GM21360 (cell line): ENCODE measurements around the gene MROH9.

ENCODE experiments used
- ATAC-seq: cut with Tn5 transposase; IDR thresholded peaks from one replicate; pipeline ENCODE4 v1.9.1; 2021; ENCODE audit warnings: mild to moderate bottlenecking, moderate library complexity; ENCODE audit not compliant: unreplicated experiment

Gene MROH9

DNA sequence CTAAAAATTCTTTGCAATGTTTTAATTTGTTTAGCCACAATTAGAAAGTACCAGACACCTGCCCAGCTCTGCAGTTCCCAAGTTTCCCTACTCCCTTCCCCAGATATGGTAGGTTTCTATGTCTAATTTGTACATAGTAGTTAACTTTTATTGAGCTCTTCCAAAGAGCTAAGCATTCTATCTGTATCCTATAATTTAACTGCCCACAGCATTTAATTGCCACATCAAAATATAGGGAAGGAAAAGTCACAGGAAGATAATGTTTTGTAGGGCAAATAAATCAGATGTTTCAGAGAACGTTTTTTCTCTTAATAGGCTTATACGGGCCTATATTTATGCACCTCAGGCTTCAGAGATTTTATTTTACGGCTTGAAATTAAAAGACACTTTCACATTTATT is 139.7 kb downstream of the MROH9 start:
- ATAC-seq = no peak

DNA sequence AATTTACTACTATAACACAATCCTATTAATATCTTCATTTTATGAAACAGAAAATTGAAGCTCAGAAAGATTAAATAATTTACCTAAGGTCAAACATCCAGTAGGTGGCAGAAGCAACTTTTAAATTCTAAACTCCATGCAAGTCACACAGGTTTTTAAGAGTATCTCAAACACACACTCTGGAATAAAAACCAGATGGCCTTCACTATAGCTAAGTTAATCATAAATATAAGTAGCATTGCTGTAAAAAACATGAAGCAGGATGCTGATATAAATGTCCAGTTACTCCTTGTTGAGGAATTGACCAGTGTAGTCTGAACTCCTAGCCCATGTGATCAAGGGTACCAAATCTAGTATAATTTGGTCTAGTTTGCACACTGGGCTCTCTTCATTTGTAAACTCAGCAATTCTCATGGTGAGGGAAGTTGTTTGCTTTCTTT is 146.0 kb downstream of the MROH9 start:
- ATAC-seq = no peak

DNA sequence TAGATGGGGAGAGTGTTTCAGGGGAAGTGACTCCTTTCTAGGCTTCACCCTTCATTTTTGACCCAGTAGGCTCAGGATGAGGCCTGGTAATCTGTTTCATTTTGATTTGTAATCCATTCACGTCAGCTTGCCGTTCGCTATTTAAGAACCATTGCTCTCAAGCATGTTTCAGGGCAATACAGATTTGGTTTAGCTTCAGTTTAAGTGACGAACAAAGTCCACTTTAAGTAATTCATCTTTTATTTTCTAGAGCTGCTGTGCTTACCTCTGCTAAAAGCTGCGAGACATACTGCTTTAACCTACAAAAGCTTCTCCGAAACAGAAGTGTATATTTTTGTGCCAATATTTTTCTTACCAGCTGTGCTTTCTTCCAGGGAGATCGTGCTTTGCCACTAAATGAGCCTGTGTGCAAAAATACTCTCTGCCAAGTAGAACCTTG is 146.4 kb downstream of the MROH9 start:
- ATAC-seq = no peak

DNA sequence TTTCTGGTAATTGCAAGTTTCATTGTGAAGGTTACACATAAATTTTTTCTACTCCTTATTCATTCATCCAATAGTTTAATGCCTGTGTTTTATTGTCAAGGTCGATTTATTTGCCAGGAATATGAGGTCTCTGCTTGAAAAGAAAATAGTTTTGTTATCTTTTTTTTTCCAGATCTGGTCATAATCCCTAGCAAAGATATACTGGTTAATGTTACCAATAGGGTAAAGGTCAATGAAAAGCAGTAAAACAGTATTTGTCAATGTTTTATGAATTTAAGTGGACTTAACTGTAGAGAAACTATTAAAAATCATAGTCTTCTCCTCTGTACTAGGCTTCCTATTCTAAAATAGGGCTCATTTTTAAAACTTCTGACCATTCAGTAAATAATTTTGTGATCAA is 147.3 kb downstream of the MROH9 start:
- ATAC-seq = no peak

DNA sequence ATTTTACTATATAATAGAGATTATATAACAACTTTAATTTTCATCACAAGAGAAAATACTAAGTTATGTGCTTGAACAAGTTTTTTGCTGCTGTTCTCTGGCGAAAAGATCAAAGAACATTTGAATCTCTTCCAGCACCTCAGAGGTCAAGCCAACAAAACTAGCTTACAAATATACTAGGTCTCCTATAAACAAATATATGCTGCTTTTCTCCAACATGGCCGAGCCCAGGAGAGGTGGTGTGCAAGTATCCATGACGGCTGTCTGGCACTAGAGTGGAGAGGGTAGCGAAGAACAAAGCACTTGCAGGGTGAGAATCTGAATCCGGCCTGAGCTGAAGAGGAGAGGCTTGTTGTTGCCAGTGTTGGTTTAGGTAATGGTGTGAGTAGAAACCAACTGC is 147.9 kb downstream of the MROH9 start:
- ATAC-seq = no peak

DNA sequence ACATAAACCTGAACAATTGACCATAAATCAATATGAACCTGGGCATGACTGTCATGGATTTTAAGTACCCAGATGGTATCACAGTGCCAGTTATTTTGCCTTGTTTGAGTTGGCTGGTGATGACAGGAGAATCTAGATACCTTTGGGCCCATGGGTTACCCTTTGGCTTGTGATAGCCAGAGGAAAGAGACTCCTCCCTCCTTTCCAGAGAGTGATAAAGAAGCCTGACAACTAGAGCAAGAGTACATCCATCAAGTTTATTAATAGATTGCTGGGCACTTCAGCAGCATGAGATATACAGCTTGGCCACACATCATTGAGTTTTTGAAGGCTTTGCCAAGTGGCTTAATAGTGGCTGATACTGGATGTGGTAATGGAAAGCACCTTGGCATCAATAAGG is 148.8 kb downstream of the MROH9 start:
- no peak for ATAC-seq

DNA sequence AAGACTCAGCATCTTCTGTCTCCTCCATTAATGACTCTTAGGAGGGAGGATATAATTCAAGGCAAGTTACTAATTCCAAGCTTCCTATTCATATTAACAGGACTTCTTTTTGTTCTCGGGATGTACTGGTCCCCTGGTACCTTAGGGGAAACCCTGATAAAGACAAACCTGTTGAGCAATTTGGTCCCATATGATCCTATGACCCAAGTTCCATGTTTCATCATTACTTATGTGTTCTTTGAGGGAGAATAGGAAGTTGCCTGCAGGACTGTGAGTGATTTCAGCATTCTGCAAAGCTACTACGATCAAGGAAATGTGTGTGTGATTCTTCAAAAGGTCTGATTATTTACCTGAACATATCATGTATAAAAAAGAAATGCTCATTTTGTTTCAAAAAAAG is 149.5 kb downstream of the MROH9 start:
- no peak for ATAC-seq

DNA sequence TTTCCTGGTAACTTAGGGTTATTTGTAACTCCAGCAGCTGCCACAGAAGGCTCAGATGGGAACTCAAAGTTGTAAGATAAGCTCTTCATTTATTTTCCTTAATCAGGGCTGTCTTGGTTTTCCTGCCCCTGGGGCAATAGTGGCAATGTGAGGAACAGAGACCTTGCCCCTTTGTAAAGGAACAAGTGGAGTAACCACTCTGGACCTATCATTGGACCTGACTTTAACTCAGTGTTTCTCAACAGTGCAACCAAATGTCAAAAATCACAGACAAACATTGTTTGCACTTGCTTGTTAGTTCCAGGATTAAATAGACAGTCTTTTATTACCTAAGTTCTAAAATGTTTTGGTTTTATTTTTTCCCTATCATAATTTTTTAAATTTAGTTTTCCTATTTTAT is 152.6 kb downstream of the MROH9 start:
- no peak for ATAC-seq

DNA sequence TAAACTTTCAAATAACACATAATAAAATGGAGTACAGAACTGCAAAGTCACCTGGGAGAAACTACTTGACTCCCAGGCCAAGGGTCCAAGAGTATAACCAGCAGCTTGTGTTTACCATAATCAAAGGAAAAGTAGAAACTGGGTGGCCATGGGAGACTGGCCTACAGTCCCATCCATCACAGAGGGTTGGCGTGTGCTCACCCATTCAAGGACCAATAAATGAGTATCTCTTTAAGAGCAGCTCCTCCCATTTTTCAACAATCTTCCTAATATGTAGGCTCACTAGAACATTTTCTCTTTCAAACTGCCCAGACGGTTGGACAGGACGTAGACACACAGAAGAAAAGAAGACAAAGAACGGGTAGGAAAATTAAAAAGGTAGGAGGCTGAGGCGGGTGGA is 155.3 kb downstream of the MROH9 start, which contains the start of gene FMO3:
Gene FMO3, plus strand, starts transcription at position 302 of the 400 bp plus-strand sequence. CDS start 1,754 bp downstream, outside the sequence.
- no peak for ATAC-seq

DNA sequence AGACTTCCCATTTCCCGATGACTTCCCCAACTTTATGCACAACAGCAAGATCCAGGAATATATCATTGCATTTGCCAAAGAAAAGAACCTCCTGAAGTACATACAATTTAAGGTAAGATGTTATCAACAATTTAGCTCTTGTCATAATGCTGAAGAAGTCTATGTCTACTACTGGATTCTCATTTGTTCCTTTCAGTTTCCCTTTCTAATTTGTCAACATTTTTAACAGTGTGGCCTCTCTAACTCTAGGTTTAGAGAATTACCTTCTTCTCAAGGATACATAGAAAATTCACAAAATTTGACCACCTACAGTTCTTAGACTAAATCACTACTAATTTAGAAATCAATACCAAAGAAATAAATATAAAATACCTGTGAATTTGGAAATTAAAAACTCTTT is 168.5 kb downstream of the MROH9 start:
- ATAC-seq = no peak

DNA sequence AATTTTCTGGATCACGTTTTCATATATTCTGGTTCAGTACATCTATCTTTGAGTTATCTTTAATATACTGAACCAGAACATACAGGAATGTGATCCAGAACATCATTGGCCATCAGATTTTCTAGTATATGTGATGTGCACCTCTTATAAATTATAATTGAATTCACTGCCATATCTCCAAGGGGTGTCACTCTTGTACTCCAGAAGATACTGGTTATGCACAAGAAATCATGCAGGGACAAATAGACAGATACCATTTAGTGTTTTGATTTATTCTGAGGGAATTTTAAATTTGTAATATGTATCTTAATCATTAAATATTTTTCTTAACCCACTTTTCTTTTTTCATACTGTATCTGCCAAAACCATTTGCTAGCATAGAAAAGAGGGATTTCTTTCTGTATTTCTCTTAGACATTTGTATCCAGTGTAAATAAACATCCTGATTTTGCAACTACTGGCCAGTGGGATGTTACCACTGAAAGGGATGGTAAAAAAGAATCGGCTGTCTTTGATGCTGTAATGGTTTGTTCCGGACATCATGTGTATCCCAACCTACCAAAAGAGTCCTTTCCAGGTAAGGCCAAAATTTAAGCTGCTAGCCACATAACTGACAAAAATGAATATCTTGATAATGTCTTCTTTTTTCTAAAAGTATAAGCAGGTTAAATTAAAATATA is 172.1 kb downstream of the MROH9 start:
- no peak for ATAC-seq

DNA sequence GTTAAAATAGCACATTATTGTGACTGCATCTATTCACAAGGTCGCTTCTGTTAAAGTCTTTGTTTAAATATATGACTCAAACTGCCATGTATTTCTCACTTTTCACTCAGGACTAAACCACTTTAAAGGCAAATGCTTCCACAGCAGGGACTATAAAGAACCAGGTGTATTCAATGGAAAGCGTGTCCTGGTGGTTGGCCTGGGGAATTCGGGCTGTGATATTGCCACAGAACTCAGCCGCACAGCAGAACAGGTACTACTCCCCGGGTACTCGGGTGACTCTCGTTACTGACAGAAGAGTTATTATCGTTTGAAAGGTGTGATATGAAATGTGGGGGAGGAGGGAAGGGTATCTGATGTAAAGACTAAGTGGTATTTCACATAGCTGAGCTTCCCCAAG is 172.6 kb downstream of the MROH9 start:
- ATAC-seq = no peak

DNA sequence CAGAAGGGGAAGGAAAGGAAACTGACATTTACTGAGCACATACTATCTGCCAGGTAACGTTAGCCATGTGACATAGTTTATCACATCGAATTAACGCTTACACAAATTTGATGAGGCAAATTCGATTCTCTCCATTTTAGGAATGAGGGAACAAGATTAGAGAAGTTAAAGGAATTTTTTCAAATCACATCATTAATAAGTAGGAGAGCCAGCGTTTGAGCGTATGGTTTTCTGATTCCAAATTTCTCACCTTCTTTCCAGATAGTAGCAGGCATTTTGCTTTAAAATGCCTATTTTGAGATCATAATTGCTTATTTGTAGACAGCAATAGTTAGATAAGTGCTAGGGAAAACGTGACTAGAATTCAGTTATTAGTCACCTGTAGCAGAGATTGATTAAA is 174.6 kb downstream of the MROH9 start:
- ATAC-seq = no peak

DNA sequence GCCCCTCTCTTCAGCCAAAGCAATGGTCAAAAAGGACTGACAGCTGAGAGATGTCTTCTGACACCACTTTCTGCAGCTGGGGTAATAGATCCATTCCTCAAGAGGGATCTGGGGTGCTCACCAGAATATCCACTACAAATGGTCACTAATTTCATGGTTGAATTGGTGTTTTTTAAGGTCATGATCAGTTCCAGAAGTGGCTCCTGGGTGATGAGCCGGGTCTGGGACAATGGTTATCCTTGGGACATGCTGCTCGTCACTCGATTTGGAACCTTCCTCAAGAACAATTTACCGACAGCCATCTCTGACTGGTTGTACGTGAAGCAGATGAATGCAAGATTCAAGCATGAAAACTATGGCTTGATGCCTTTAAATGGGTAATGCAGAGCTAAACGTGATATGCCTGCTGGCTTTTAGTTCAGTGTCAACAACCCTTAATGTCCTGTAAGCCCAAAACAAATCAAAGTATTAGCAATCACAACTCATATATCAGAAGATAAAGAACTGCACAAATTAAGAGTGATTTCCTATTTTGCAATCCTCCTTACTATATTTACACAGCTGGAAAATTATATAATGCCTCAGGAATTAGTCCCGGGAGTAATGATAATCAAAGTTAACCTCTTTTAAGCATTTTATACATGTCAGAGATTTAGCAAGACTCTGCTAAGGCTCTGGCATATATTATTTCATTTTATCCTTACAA is 175.4 kb downstream of the MROH9 start:
- no peak for ATAC-seq

DNA sequence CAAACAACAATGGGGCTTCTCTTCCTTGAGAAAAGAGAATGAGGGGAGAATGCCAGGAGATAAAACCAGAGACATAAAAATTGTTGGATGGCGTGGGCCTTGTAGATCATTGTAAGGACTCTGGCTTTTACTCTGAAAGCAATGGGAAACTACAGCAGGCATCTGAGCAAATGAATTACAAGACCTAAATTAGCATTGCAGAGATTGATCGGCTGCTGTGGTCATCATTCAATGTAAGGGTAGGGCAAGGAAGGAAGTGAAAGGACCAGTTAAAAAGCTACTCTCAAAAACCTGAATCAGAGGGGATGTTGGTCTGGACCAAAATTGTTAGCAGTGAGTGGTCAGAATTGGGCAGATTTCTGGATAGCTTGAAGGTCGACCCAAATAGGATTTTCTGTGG is 176.8 kb downstream of the MROH9 start:
- no peak for ATAC-seq

DNA sequence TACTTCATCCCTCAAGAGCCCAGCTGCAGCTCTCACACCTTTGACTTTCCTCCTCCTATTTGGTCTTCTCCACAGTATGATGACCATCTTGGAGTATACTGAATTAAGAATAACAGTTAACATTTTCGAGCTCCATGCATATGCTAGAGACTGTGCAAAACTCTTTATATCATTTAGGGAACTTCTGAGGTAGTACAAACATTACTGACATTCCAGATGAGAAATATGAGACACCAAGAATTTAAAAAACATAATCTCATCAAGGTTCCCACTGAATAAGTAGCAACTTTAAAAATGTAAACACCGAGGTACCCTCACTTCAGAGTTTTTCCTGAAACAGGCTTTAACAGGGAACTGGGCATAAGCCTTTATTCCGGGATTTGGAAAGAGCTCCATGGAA is 178.0 kb downstream of the MROH9 start:
- ATAC-seq = no peak
